GM19463 (cell line): ENCODE measurements around the gene ENO2.

Experiments
- ATAC-seq: cut with Tn5 transposase; IDR thresholded peaks from one replicate; pipeline ENCODE4 v1.9.1; 2021; ENCODE audit warnings: mild to moderate bottlenecking, moderate library complexity; ENCODE audit not compliant: unreplicated experiment

ENO2 gene

GRCh38 chr12:6912164-6912935 lies 2.0 kb upstream of the ENO2 start:
- no peak for ATAC-seq

- ATAC-seq, result no peak
Measured at GRCh38 chr12:6914947-6915788, 788 bp downstream of the ENO2 start.

- ATAC-seq, result no peak
Measured at GRCh38 chr12:6915789-6916285, 1.5 kb downstream of the ENO2 start.

- ATAC-seq, result no peak
Measured at GRCh38 chr12:6916426-6917200, 2.2 kb downstream of the ENO2 start.

GRCh38 chr12:6917491-6918231 lies 3.3 kb downstream of the ENO2 start:
- no peak for ATAC-seq

GRCh38 chr12:6919588-6919987 lies 5.2 kb downstream of the ENO2 start:
- ATAC-seq, result no peak

- no peak for ATAC-seq
Measured at GRCh38 chr12:6921539-6921938, 7.2 kb downstream of the ENO2 start.

- no peak for ATAC-seq
Measured at GRCh38 chr12:6921996-6922946, 7.9 kb downstream of the ENO2 start.

- ATAC-seq, result no peak
Measured at GRCh38 chr12:6923003-6923732, 8.8 kb downstream of the ENO2 start.

- no peak for ATAC-seq
Measured at GRCh38 chr12:6923851-6924250, 9.5 kb downstream of the ENO2 start.

GRCh38 chr12:6925239-6925539 lies 10.8 kb downstream of the ENO2 start:
- ATAC-seq, result no peak

GRCh38 chr12:6925540-6926279 lies 11.3 kb downstream of the ENO2 start:
- no peak for ATAC-seq

GRCh38 chr12:6927379-6928021 lies 13.1 kb downstream of the ENO2 start, which contains the start of gene ATN1:
TSS of gene ATN1 (plus strand) at chr12:6927959. CDS start at chr12:6934002, 6,043 bp downstream.
- no peak for ATAC-seq

GRCh38 chr12:6928022-6928702 lies 13.8 kb downstream of the ENO2 start:
- no peak for ATAC-seq

- no peak for ATAC-seq
Measured at GRCh38 chr12:6928703-6929407, 14.5 kb downstream of the ENO2 start.
